K562 (cell line): ENCODE data around the gene FTL. TPM values are rescaled to one million over a fixed set of nuclear protein-coding genes. Genes with fewer than 3 reads are reported as not detected.

ENCODE experiments used
- CREB3L1 ChIP-seq: fragments of 450-650 bp; IDR thresholded peaks from 2 replicates; pipeline ENCODE4 v1.6.1; 2014; ENCODE audit warnings: low read depth, mild to moderate bottlenecking, moderate library complexity, borderline replicate concordance
- FOXA1 ChIP-seq: fragments of 450-650 bp; IDR thresholded peaks from 2 replicates; pipeline ENCODE4 v1.6.1; 2016; ENCODE audit warnings: mild to moderate bottlenecking, borderline replicate concordance
- FOXK1 ChIP-seq: sonication (generic); formaldehyde crosslinking; IDR thresholded peaks from 2 replicates; pipeline ENCODE4 v1.8.0; 2022; ENCODE audit warnings: missing genetic modification reagents, mild to moderate bottlenecking, borderline replicate concordance
- ID3 ChIP-seq, 2 experiments: fragments of 250-450 bp in 1 of 2; fragments of 450-650 bp in 1 of 2; sonication (Bioruptor Pico) in 1 of 2; IDR thresholded peaks; 2 replicates each; pipeline versions ENCODE4 v1.6.1 to v1.8.0; 2016 to 2021; ENCODE audit warnings: mild to moderate bottlenecking in 2 of 2, moderate library complexity in 2 of 2, missing compliant biosample characterization in 1 of 2, missing genetic modification characterization in 1 of 2
- MAFF ChIP-seq: IDR thresholded peaks from 2 replicates; pipeline ENCODE4 v1.6.1; 2012; ENCODE audit warnings: low read length, improper control_type of control experiment
- MYBL2 ChIP-seq, 2 experiments: fragments of 450-650 bp in 1 of 2; sonication (generic) in 1 of 2; formaldehyde crosslinking in 1 of 2; IDR thresholded peaks; 2 replicates each; pipeline versions ENCODE4 v1.6.1 to v1.8.1; 2017 to 2022; ENCODE audit warnings: borderline replicate concordance in 1 of 2, inconsistent platforms in 1 of 2, low read depth in 1 of 2, mild to moderate bottlenecking in 1 of 2, missing genetic modification reagents in 1 of 2, moderate library complexity in 1 of 2
- NR2C1 ChIP-seq, 2 experiments: fragments of 450-650 bp; IDR thresholded peaks; 2 replicates each; pipeline ENCODE4 v1.6.1; 2017; ENCODE audit warnings: mild to moderate bottlenecking in 2 of 2, antibody characterized with exemption in 1 of 2, inconsistent platforms in 1 of 2, missing compliant biosample characterization in 1 of 2, missing genetic modification characterization in 1 of 2
- NR4A1 ChIP-seq, 2 experiments: fragments of 250-450 bp in 1 of 2; fragments of 450-650 bp in 1 of 2; sonication (Bioruptor Pico) in 1 of 2; IDR thresholded peaks; 2 replicates each; pipeline versions ENCODE4 v1.4.0 to v1.6.1; 2016 to 2020; ENCODE audit warnings: mild to moderate bottlenecking in 2 of 2, missing compliant biosample characterization in 1 of 2, missing genetic modification characterization in 1 of 2, moderate library complexity in 1 of 2
- SNIP1 ChIP-seq: fragments of 450-650 bp; IDR thresholded peaks from 2 replicates; pipeline ENCODE4 v1.7.1; 2017; ENCODE audit warnings: low read depth, mild to moderate bottlenecking
- SP1 ChIP-seq: sonication (generic); formaldehyde crosslinking; IDR thresholded peaks from 2 replicates; pipeline ENCODE4 v1.8.1; 2022; ENCODE audit warnings: mild to moderate bottlenecking, missing genetic modification reagents
- SRSF1 ChIP-seq: fragments of 200-400 bp; formaldehyde crosslinking; IDR thresholded peaks from 2 replicates; pipeline ENCODE4 v1.6.1; 2017; ENCODE audit warnings: mild to moderate bottlenecking, low read depth, low read length, moderate library complexity
- STAG1 ChIP-seq: sonication (generic); formaldehyde crosslinking; IDR thresholded peaks from 2 replicates; pipeline ENCODE4 v1.5.0; 2020; ENCODE audit warnings: missing genetic modification reagents, borderline replicate concordance
- TARDBP ChIP-seq: fragments of 450-650 bp; IDR thresholded peaks from 2 replicates; pipeline ENCODE4 v1.6.1; 2016
- TFAM ChIP-seq: fragments of 250-450 bp; sonication (Bioruptor Pico); conservative IDR thresholded peaks from 2 replicates; pipeline ENCODE4 v1.5.0; 2021; ENCODE audit warnings: mild to moderate bottlenecking, moderate library complexity
- ZBTB8A ChIP-seq: fragments of 450-650 bp; IDR thresholded peaks from 2 replicates; pipeline ENCODE4 v1.6.1; 2018; ENCODE audit warnings: mild to moderate bottlenecking, moderate library complexity; ENCODE audit not compliant: partially characterized antibody
- ZFP30 ChIP-seq: fragments of 250-450 bp; sonication (Bioruptor Pico); IDR thresholded peaks from 2 replicates; pipeline ENCODE4 v1.8.0; 2022; ENCODE audit warnings: moderate library complexity, mild to moderate bottlenecking, inconsistent platforms, borderline replicate concordance
- ZNF253 ChIP-seq: fragments of 250-450 bp; sonication (Bioruptor Pico); conservative IDR thresholded peaks from 2 replicates; pipeline ENCODE4 v1.6.1; 2021; ENCODE audit warnings: mild to moderate bottlenecking
- ZNF717 ChIP-seq: fragments of 250-450 bp; sonication (Bioruptor Pico); IDR thresholded peaks from 2 replicates; pipeline ENCODE4 v1.5.0; 2021
- ZNF778 ChIP-seq: fragments of 450-650 bp; formaldehyde crosslinking; IDR thresholded peaks from 2 replicates; pipeline ENCODE4 v1.4.0; 2020; ENCODE audit warnings: mild to moderate bottlenecking, moderate library complexity
- polyA plus RNA-seq, 8 experiments: library from polyadenylated mRNA; depleted of rRNA in 4 of 8; stranded (reverse) in 5 of 8; unstranded in 3 of 8; fragments of >200 nt; fragmentation: Nextera tagmentation in 2 of 8; fragmentation: Illumina TruSeq in 1 of 8; extraction: Ambion mirVana in 2 of 8; extraction: Trizol in 1 of 8; gene quantifications; 2 replicates each; pipeline versions ENCODE4 v1.2.1 to v1.2.3, GENCODE V29; 2011 to 2014; ENCODE audit warnings: inconsistent platforms in 1 of 8, missing spikeins in 1 of 8
- total RNA-seq, 7 experiments: library from RNA; depleted of rRNA in 6 of 7; stranded (reverse); fragments of >200 nt in 6 of 7; fragmentation: Illumina TruSeq in 2 of 7; extraction: Trizol in 2 of 7; gene quantifications; 2 replicates each; pipeline versions ENCODE4 v1.2.1 to v1.2.3, GENCODE V29; 2011 to 2021; ENCODE audit warnings: low replicate concordance in 1 of 7
- TF ChIP-seq, protein P1 (sequence below): fragments of 450-650 bp; formaldehyde crosslinking; IDR thresholded peaks from 2 replicates; pipeline ENCODE4 v1.4.0; 2020; ENCODE audit warnings: mild to moderate bottlenecking
- TF ChIP-seq, protein P2 (sequence below): fragments of 250-450 bp; sonication (Bioruptor Pico); IDR thresholded peaks from 2 replicates; pipeline ENCODE4 v1.5.0; 2022; ENCODE audit warnings: mild to moderate bottlenecking

Gene FTL
- total and polyA plus RNA-seq, 9 of the 15 experiments (the other 6 are each of a cell fraction or from before 2014, with no cell fraction given) = 1,231 to 27,415 (median 3,965) TPM

DNA sequence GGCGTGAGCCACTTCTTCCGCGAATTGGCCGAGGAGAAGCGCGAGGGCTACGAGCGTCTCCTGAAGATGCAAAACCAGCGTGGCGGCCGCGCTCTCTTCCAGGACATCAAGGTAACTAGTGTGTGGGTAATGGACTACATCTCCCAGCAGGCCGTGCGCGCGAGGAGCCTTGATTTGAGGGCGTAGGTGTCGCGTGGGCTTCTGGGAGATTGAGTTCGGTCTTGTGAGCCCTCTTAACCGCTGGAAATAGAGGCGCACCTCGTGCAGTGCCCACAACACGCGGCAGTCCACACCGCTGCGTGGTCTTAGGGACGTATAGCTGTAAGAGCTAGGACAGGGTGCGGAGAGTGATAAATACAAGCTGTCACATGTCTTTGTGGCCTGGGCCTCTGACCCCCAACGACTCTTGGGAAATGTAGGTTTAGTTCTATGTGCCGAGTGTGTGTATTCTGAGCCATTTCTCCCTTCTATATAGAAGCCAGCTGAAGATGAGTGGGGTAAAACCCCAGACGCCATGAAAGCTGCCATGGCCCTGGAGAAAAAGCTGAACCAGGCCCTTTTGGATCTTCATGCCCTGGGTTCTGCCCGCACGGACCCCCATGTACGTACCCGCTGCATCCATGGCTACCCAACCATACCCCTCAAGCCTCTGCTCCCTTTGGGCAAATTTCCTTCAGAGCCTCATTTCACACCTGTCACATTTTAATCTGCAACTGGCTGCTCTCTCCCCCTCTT is 864 bp downstream of the FTL start (continued):
- TF ChIP-seq CREB3L1 = peak; percentile 46; the same call in 1 of the 2 replicates
- no peak; the same call in 1 of the 2 replicates for TF ChIP-seq SP1 (CRISPR knock-in tag)
- no peak for TF ChIP-seq ZNF778 (CRISPR knock-in tag)
- no peak for TF ChIP-seq TARDBP
- no peak for TF ChIP-seq TFAM (CRISPR knock-in tag)
- peak; percentile 91; the same call in 1 of the 2 replicates for TF ChIP-seq FOXK1 (CRISPR knock-in tag)
- TF ChIP-seq, protein P1, sequence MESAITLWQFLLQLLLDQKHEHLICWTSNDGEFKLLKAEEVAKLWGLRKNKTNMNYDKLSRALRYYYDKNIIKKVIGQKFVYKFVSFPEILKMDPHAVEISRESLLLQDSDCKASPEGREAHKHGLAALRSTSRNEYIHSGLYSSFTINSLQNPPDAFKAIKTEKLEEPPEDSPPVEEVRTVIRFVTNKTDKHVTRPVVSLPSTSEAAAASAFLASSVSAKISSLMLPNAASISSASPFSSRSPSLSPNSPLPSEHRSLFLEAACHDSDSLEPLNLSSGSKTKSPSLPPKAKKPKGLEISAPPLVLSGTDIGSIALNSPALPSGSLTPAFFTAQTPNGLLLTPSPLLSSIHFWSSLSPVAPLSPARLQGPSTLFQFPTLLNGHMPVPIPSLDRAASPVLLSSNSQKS (CRISPR knock-in tag) = 0 out of 2 replicates have a peak, but pooled peaks have one; percentile 9
- TF ChIP-seq ZBTB8A = no peak
- TF ChIP-seq MYBL2 (IDR thresholded peaks at IDR 0.05; ENCODE audit: low read depth) = no peak
- no peak for TF ChIP-seq MYBL2 (CRISPR knock-in tag; IDR thresholded peaks at IDR 0.05; ENCODE audit: borderline replicate concordance)
- TF ChIP-seq MAFF = no peak; the same call in 1 of the 2 replicates
- TF ChIP-seq SNIP1 = no peak
- TF ChIP-seq ZFP30 (CRISPR knock-in tag) = no peak
- TF ChIP-seq ID3 (CRISPR knock-in tag; IDR thresholded peaks at IDR 0.05) = no peak
- TF ChIP-seq ID3 (tag; IDR thresholded peaks at IDR 0.05) = no peak
- TF ChIP-seq NR2C1 (IDR thresholded peaks at IDR 0.05) = peak; percentile 41
- no peak; the same call in 1 of the 2 replicates for TF ChIP-seq NR2C1 (tag; IDR thresholded peaks at IDR 0.05)
- TF ChIP-seq, protein P2, sequence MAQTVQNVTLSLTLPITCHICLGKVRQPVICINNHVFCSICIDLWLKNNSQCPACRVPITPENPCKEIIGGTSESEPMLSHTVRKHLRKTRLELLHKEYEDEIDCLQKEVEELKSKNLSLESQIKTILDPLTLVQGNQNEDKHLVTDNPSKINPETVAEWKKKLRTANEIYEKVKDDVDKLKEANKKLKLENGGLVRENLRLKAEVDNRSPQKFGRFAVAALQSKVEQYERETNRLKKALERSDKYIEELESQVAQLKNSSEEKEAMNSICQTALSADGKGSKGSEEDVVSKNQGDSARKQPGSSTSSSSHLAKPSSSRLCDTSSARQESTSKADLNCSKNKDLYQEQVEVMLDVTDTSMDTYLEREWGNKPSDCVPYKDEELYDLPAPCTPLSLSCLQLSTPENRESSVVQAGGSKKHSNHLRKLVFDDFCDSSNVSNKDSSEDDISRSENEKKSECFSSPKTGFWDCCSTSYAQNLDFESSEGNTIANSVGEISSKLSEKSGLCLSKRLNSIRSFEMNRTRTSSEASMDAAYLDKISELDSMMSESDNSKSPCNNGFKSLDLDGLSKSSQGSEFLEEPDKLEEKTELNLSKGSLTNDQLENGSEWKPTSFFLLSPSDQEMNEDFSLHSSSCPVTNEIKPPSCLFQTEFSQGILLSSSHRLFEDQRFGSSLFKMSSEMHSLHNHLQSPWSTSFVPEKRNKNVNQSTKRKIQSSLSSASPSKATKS = no peak
- no peak for TF ChIP-seq ZNF253 (CRISPR knock-in tag)
- no peak for TF ChIP-seq FOXA1
- TF ChIP-seq STAG1 (CRISPR knock-in tag) = no peak
- TF ChIP-seq NR4A1 (CRISPR knock-in tag; IDR thresholded peaks at IDR 0.05) = no peak
- TF ChIP-seq NR4A1 (tag; IDR thresholded peaks at IDR 0.05) = no peak
- no peak for TF ChIP-seq SRSF1
- 0 out of 2 replicates have a peak, but pooled peaks have one; percentile 46 for TF ChIP-seq ZNF717 (CRISPR knock-in tag)
